Mucosa of descending colon (tissue), 3 donors: ENCODE data around the gene BAG5. TPM values are rescaled to one million over a fixed set of nuclear protein-coding genes. Genes with fewer than 3 reads are reported as not detected.
"Not testable (repeated sequence)": the region's sequence is repeated elsewhere in the genome, so short reads cannot be mapped to it uniquely, and the experiment has no call there.

ENCODE experiments used
- ATAC-seq: fragments of 200-7000 bp; cut with Tn5 transposase; one replicate; pipeline ENCODE4 v1.9.1; 2020; ENCODE audit warnings: mild to moderate bottlenecking, moderate library complexity
- DNase-seq, 3 donors: peaks; one replicate each; pipeline ENCODE4 v3.0.0-alpha.2; 2020
- H3K36me3 ChIP-seq: fragments of 200-600 bp; one replicate; pipeline ENCODE4 v1.8.0; 2021; ENCODE audit warnings: low read depth, mild to moderate bottlenecking
- H3K4me1 ChIP-seq: fragments of 200-600 bp; one replicate; pipeline ENCODE4 v1.8.0; 2021; ENCODE audit warnings: low read depth, mild to moderate bottlenecking
- H3K4me3 ChIP-seq: fragments of 200-600 bp; one replicate; pipeline ENCODE4 v1.8.0; 2021; ENCODE audit warnings: mild to moderate bottlenecking
- H3K9me3 ChIP-seq: fragments of 200-600 bp; one replicate; pipeline ENCODE4 v1.8.0; 2021; ENCODE audit warnings: mild to moderate bottlenecking
- intact Hi-C, 2 donors: fragments of 100-400 bp; cut with DNase I in 1 of 2; cut with micrococcal nuclease in 1 of 2; formaldehyde crosslinking; loops; one replicate each; pipeline versions ENCODE4 v1.11.0 to v1.11.1; 2022; cut with DNase I, micrococcal nuclease
- total RNA-seq, 3 donors: library from RNA; stranded (reverse); fragmentation: NEBNext Ultra II Directional in 2 of 3; extraction: Animal tissue kit (Norgen Biotek cat#: 25700) in 2 of 3; gene quantifications; one replicate each; pipeline versions ENCODE4 v1.2.1 to v1.2.4, GENCODE V29; 2021 to 2023
- TF ChIP-seq, protein P1 (sequence below): fragments of 200-600 bp; IDR thresholded peaks from one replicate; pipeline ENCODE4 v1.8.0; 2022; ENCODE audit warnings: antibody characterized with exemption, mild to moderate bottlenecking
- donor health status: DM: no; HTN: no; CAD: no; lungs with moderate emphysema.
- donor health status: DM: no; HTN: no; CAD: no.
- donor health status: DM: no; HTN: yes; CAD: no.

The BAG5 gene
- total RNA-seq, 3 donors from 2014 or later: 26.1 to 29.9 (median 28.0) TPM

GRCh38 chr14:103517721-103518421, 44.6 kb downstream of the BAG5 start:
- peaks cover 25% of the 10 kb centered on the region for H3K4me1 ChIP-seq
- H3K9me3 ChIP-seq: no peaks in the 10 kb centered on the region
- H3K36me3 ChIP-seq: no peaks in the 10 kb centered on the region
- TF ChIP-seq, protein P1, sequence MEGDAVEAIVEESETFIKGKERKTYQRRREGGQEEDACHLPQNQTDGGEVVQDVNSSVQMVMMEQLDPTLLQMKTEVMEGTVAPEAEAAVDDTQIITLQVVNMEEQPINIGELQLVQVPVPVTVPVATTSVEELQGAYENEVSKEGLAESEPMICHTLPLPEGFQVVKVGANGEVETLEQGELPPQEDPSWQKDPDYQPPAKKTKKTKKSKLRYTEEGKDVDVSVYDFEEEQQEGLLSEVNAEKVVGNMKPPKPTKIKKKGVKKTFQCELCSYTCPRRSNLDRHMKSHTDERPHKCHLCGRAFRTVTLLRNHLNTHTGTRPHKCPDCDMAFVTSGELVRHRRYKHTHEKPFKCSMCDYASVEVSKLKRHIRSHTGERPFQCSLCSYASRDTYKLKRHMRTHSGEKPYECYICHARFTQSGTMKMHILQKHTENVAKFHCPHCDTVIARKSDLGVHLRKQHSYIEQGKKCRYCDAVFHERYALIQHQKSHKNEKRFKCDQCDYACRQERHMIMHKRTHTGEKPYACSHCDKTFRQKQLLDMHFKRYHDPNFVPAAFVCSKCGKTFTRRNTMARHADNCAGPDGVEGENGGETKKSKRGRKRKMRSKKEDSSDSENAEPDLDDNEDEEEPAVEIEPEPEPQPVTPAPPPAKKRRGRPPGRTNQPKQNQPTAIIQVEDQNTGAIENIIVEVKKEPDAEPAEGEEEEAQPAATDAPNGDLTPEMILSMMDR: no peak
- DNase-seq (peak in 2 of 3 donors; percentile 60 to 65), ATAC-seq (no peak)
- intact Hi-C loops: no loop called here
- H3K4me3 ChIP-seq: no peak overlapping the region

DNA sequence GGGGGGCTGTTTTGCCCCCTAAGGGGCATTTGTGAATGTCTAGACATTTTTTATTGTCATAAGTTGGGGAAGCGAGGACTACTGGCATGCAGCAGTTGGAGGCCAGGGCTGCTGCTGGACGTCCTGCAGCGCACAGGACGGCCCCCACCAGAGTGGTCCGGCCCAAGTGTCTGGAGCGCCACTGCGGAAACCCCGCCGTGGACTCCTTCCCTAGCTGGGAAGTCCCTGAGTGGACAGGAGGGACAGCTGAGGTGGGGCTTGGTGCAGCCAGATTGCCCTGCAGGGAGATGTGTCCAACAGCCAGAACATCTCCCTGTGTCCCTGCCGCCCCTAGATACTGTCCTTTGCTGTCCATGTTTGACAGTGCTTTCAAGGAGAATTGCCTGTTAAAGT, 45.3 kb downstream of the BAG5 start:
- H3K9me3 ChIP-seq: no peaks in the 10 kb centered on the region
- TF ChIP-seq, protein P1: no peak
- intact Hi-C loops: no loop called here
- ATAC-seq: no peak
- H3K4me1 ChIP-seq: peaks cover 29% of the 10 kb centered on the region
- DNase-seq: peak in 1 of 3 donors; percentile 29
- H3K36me3 ChIP-seq: no peaks in the 10 kb centered on the region
- no peak overlapping the region for H3K4me3 ChIP-seq

DNA sequence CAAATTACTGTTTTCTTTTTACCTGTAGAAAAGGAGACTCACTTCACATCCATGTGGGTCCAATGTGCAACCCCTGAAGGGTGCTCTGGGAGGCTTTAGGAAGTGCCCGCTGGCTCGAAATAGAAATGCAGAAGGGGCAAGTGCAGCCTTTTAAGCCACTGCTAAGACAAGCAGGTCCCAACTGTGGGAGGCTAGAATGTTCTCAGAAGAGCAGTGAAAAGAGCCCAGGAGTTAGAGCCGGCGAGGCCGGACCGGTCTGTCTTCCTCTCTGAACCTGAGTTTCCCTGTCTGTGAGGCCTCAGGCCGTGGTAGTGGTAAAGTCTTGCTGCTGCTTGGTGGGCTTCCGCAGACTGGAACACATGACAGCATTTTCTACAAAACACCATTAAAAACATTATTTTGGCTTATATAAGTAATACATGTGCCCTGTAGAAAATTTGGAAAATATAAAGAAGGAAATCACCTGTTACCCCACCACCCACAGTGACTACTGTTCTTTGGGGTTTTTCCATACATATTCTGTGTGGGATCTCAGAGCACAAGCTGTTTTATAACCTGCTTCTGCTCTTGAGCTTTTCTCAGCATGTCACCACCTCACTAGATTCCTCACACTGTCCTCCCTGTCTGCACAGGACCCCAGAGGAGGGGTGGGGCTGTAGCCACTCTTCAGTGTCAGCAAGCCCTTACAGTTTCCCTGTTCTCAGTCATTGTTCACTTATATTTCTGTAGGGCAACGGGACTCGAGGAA, 45.9 kb downstream of the BAG5 start:
- ATAC-seq (no peak), DNase-seq (peak in 1 of 3 donors; percentile 14)
- Histone ChIP-seq H3K4me1 (peaks cover 29% of the 10 kb centered on the region), H3K4me3 (no peak overlapping the region), H3K36me3 (no peaks in the 10 kb centered on the region), H3K9me3 (no peaks in the 10 kb centered on the region)
- TF ChIP-seq, protein P1: no peak
- intact Hi-C loops: no loop called here

GRCh38 chr14:103514596-103515421, 47.6 kb downstream of the BAG5 start:
- TF ChIP-seq, protein P1: no peak
- ATAC-seq: no peak
- Histone ChIP-seq H3K36me3 (no peaks in the 10 kb centered on the region), H3K9me3 (no peaks in the 10 kb centered on the region), H3K4me3 (no peak overlapping the region), H3K4me1 (peaks cover 22% of the 10 kb centered on the region)
- intact Hi-C loops: no loop called here
- peak in 1 of 3 donors; percentile 27 for DNase-seq

DNA sequence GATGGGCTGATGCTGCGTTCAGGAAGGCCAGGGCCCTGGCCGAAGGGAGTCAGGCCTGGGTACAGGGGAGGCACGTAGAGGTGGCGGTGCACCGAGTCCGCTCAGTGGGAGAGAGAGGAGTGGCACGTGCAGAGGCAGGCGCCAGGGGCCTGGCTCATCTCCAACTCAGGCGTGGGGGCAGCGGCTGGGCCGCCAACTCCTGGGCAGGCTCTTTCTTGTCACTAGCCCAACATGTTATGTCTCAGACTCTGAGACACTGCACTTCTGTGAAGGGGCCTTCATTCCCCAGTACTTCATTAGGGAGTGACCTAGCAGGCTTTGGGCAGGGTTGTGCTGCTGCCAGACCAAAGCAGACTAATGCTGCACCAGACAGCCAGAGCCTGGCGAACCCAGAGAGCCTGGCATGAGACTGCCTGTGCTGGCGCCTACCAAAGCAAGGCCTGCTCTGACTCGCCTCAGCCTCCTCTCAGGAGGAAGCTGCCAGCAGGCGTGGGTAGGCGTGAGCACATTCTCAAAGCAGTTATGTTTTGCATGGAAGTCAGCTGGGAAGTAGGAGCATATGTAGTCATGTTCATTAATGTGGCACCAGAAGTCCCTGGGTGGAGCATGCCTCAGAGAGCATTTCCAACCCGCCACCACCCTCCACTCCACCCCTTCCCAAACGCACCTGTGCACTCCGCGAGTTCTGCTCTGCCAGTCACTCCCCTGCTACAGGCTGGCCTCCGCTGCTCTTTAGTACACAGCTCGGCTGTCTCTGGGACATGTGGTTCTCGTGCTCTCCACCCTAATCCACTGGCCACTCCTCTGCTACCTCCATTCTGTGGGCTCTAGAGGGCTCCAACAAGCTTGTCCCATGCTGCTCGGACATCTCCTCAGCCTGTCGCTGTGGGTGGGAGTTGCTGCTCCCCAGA, 49.5 kb downstream of the BAG5 start:
- ATAC-seq (peak; percentile 85), DNase-seq (peak in 2 of 3 donors; percentile 68 to 74)
- TF ChIP-seq, protein P1: no peak

GRCh38 chr14:103512180-103512579, 50.3 kb downstream of the BAG5 start:
- intact Hi-C loops, H3K36me3 ChIP-seq, H3K4me3 ChIP-seq, DNase-seq, H3K9me3 ChIP-seq, ATAC-seq: not testable (repeated sequence)
- H3K4me1 ChIP-seq: peaks cover 14% of the 10 kb centered on the region

More for the DNA sequence above, 49.5 kb downstream of the BAG5 start:
- no peaks in the 10 kb centered on the region for H3K9me3 ChIP-seq
- peaks cover 14% of the 10 kb centered on the region for H3K4me1 ChIP-seq
- intact Hi-C loops: no loop called here
- no peaks in the 10 kb centered on the region for H3K36me3 ChIP-seq
- no peak overlapping the region for H3K4me3 ChIP-seq
